NOMO-1 treated with DMSO at 0.1 percent for 48 hours (cell line): Measurements from ENCODE around the gene MYRIP.
"Not testable (repeated sequence)": the region's sequence is repeated elsewhere in the genome, so short reads cannot be mapped to it uniquely, and the experiment has no call there.

Source experiments
- DNase-seq: peaks from one replicate; lab custom pipeline; 2025; ENCODE audit not compliant: unreplicated experiment; lab: John Stamatoyannopoulos, UW

The MYRIP gene

GRCh38 chr3:40078590-40078989, 269.2 kb downstream of the MYRIP start:
- no peak for DNase-seq

GRCh38 chr3:40079203-40079846, 269.9 kb downstream of the MYRIP start:
- no peak for DNase-seq

DNA sequence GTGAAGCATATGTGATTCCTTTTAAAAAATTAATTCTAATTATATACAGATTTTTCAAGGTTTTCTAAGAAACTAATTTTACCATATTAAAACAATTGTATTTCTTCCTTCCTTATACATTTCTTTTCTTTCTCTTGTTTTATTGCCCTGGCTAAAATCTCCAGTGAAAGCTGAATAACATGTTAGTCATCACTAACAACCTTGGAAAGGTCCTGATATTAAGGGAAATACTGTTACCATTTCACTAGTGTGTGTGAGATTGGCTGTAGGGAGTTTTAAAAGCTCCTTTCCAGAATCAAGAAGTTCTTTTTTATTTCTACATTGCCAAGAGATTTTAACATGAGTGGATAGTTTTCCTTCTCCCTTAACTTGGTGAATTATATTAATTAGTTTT, 270.4 kb downstream of the MYRIP start:
- no peak for DNase-seq

DNA sequence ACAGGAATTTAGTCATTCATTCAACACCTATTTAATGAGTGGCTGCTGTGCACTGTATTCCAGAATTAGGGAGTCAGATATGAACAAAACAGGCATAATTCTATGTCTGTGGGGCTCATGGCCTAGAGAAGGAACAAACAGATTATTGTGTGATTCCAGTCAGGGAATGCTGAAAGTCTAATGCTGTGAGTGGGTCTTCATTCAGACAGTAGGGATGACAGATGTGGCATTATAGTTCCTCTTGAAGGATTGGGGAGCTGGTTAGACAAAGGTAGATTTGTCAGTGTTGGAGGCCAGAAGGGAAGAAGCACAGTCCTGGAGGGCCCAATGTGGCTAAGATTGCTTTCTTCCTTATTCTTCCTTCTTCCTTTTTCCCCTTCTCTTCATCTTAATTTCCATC, 273.7 kb downstream of the MYRIP start:
- DNase-seq, result no peak

- DNase-seq, result not testable (repeated sequence)
These were observed 275.0 kb downstream of the MYRIP start for GRCh38 chr3:40084424-40084823.

- no peak for DNase-seq
These were observed 277.8 kb downstream of the MYRIP start for GRCh38 chr3:40086890-40087883.

GRCh38 chr3:40088527-40089170, 279.2 kb downstream of the MYRIP start:
- DNase-seq, result no peak

DNA sequence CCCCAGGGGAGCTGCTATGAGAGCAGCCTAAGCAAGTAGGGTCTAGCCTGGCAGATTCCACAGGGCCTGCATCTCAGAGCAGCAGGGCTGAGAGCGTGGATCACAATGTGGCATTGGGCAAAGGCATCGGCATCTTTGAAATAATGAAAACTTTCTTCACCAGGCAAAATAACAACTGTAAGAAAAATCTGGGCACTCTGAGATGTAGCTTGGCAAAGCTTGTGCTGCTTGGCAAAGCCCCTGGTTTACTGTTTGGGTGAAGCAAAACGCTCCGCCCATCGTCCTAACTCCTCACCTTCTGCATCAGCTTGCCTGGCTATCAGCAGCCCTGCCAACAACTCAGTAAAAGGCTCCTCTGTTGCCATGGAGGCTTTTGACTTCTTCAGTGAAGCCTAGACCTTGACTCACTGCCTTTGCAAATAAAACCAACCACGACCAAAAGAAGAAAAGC, 287.3 kb downstream of the MYRIP start:
- DNase-seq, result no peak

DNA sequence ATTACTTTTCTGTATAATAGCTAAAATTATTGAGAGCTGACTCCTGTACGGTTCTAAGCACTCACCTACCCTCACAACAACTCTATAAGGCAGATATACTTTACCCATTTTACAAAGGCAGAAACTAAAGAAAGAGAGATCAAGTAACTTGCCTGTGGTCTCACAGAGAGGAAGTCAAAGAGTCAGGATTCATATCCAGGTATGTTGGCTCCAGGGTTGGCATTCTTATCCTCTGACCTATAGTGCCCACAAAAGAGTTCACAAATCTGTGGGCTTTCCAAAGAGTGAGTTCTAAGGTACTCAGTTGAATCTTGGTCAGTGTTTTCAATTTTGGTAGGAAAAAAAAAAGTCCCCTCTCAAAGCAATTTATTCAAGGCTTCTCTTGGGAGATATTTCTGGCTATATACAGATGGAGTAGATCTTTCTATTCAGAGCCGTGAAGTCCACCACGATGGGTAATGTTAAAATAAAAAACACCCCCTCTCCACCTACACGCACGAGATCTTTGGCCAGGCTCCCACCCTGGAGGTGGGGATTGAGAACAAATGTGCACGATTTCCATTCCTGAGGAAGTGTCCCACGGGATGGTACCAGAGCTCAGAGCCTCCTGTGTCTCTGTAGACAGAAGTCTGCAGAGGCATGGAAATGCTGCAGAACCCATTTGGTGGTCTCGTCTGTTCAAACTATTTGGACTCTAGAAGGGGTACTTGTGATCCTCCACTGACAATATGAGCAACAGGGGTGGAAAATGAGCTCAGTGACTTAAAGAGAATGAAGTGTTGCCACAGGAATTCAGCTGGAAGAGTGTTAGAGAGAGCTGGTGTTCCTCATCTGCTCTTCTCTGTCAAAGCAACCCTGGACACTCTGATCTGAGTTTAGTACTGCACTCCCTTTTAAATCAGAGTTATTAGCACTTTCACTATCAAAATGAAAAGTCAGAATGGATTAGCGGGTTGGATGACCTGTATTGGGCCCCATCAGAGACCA, 288.0 kb downstream of the MYRIP start:
- DNase-seq, result no peak

GRCh38 chr3:40098261-40098759, 288.9 kb downstream of the MYRIP start:
- DNase-seq, result no peak

- DNase-seq, result no peak
These were observed 290.5 kb downstream of the MYRIP start for GRCh38 chr3:40099871-40100270.

DNA sequence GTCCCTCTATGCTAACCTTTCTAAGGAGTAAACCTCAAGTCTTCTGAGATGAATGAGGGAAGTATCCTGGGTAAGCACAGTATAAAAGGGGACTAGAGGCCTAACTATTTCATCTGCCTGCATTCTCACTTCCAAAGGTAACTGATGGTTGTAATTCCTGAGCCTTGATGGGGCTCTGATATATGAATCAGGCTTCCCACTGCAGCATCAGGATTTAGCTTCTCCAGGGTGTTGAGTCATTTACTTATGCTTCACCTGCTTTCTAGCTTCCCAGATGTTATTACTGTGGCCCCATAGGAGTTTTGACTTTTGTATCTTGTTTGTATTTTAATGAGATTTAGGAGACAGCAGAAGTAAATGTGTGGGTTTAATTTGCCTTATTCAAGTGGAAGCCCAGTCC, 292.8 kb downstream of the MYRIP start:
- no peak for DNase-seq

- DNase-seq, result no peak
These were observed 294.4 kb downstream of the MYRIP start for GRCh38 chr3:40103829-40104228.

GRCh38 chr3:40104441-40104840, 295.0 kb downstream of the MYRIP start:
- DNase-seq, result no peak

- DNase-seq, result no peak
These were observed 299.2 kb downstream of the MYRIP start for GRCh38 chr3:40108643-40109042.

DNA sequence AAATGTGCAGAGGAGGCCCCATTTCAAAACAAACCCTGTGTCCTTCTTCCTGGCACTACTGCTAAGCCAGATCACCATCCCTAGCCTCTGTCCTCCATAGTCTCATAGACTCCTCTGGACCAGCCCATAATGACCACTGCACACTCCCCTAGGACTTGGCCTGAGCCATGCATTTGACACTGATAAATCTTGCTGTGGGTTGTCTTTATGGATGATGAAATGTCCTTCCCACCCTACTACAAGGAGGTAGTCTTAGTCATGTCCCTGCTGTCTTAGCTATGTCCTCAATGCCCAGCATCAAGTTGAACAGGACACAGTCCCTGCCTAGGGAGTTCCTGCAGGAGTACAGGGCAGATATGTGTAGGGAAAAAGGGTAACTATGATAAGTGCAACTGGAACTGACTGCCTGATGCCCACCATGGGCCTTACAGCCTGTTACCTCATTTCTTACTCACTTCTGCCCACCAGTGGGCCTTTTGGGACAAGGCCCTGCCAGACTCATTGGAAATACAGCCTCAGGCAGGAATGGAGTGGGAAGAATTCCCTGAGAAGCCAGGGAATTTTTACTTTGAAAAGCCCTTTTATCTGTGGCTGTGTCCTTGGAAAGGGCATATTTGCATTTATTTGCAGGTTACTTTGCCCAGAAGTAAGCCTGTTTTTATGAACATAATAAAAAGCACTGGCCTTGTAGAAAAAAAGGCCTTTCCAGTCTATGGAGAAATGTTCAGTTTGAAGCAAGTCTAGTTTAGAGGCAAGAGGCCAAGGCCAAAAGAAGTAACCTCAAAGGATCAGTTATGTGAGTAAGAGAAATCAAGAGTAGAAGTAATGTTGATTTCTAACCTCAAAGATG, 300.5 kb downstream of the MYRIP start:
- no peak for DNase-seq

DNA sequence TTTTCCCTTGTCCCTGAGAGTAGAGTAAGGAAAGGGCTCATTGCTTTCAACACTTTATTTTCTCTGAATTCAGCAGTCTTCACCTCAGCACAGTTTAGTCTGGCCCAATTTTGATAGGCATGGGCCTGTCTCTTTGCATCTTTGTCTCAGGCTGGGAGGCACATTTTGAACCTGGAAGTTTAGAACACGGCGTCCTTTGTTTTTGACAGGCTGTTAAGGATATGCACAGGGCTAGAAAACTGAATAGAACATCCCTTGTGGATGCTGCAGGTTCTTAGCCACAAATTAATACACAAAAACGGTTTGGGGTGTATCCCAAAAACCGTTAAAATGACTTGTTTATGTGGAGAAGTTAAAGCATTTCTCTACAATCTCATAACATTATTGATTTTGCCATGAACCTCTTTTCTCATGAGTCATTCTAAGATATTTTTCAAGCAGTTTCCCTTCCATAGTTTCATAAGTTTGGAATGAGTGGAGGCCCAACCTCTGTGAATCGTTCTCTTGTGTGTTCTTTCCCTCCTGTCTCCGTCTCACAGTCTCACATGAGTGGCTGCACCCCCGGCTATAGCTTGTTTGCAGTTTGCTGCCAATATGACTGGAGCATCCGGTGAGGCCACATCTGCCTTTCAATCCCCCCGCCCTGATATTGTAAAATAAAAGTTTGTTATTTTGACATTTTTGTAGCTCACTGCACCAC, 307.2 kb downstream of the MYRIP start:
- no peak for DNase-seq

- no peak for DNase-seq
These were observed 308.7 kb downstream of the MYRIP start for GRCh38 chr3:40118091-40118490.
